ENCODE data around the gene PGGHG. TPM values are rescaled to one million over a fixed set of nuclear protein-coding genes. Genes with fewer than 3 reads are reported as not detected.

The PGGHG gene
- total and polyA plus RNA-seq, 2 of the 13 experiments (the other 11 are each of a cell fraction or from before 2014, with no cell fraction given): 5.9 to 14.8 TPM

- no peak for FAIRE-seq
- ChIA-PET CTCF (ENCODE audit: low intra/inter-chr PET ratio, low total read pairs) (no interaction called here), POLR2A (interaction anchor here (0.8 to 1.6 kb wide), 4 partner anchors 9 to 41 kb away, joined by 5 to 9 read pairs (median 5); no protein-coding TSS in a partner anchor)
- Histone ChIP-seq H3K27me3 (ENCODE audit: control insufficient read depth in 1 of 2, insufficient read depth in 2 of 2, low read length in 2 of 2) (no peaks in the 10 kb centered on the region), H4K20me1 (ENCODE audit: insufficient read depth, low read length) (no peaks in the 10 kb centered on the region), H3K9me3 (ENCODE audit: low read length) (no peaks in the 10 kb centered on the region), H3K27ac (ENCODE audit: extremely low read length, insufficient read depth, low read length) (no peak overlapping the region), H3K36me3 (replicated peaks in 1 of 2; ENCODE audit: control insufficient read depth in 1 of 2, insufficient read depth in 2 of 2, low read length in 2 of 2) (no peaks in the 10 kb centered on the region), H3K79me2 (ENCODE audit: insufficient read depth, low read length) (peaks cover 4% of the 10 kb centered on the region), H3K4me3 (replicated peaks in 1 of 3; ENCODE audit: insufficient read depth in 1 of 3, low read depth in 2 of 3, low read length in 3 of 3) (peak overlapping the region in 1 of 3 experiments; percentile 39; a peak in 2 of 6 replicates), H3K9ac (ENCODE audit: insufficient read depth, low read depth, low read length) (no peak overlapping the region), H3K4me2 (ENCODE audit: low read depth, low read length) (peak overlapping the region; percentile 69), H2AFZ (ENCODE audit: low read length) (no peak overlapping the region), H3K4me1 (ENCODE audit: insufficient read depth, low read length) (peaks cover 57% of the 10 kb centered on the region)
- WGBS (ENCODE audit: low lambda C conversion rate): 17% methylated on average over 6 of the region's 9 CpGs
- ATAC-seq: peak; percentile 34
- intact Hi-C loops (cut with micrococcal nuclease; ENCODE audit: unreplicated experiment): no loop called here
- peak; percentile 25 for DNase-seq (ENCODE audit: low spot score)
- no TSS peak for BruUV-seq (replicated peaks)
- in situ Hi-C loops (cut with HindIII; ENCODE audit: extremely low pct_ligation_motif_present, low pct_unique_long_range_greater_than_20kb): no loop called here
- TF ChIP-seq ZFX (CRISPR knock-in tag; IDR thresholded peaks at IDR 0.05; ENCODE audit: low read depth): peak; percentile 50; the same call in 1 of the 2 replicates
- peak; percentile 63; the same call in 1 of the 2 replicates for TF ChIP-seq HNF4G (IDR thresholded peaks at IDR 0.05; ENCODE audit: borderline replicate concordance, low read depth, low read length)
- no peak for TF ChIP-seq HNF4G (CRISPR knock-in tag; IDR thresholded peaks at IDR 0.05; ENCODE audit: borderline replicate concordance, low read depth)
- TF ChIP-seq PATZ1 (CRISPR knock-in tag; IDR thresholded peaks at IDR 0.05): peak; percentile 62
- 0 out of 2 replicates have a peak, but pooled peaks have one; percentile 16 for TF ChIP-seq DRAP1 (CRISPR knock-in tag; IDR thresholded peaks at IDR 0.05)
- peak; percentile 37; the same call in 1 of the 2 replicates for TF ChIP-seq ZNF687 (CRISPR knock-in tag; IDR thresholded peaks at IDR 0.05)
- TF ChIP-seq ZNF713 (CRISPR knock-in tag; IDR thresholded peaks at IDR 0.05): no peak
- no peak for TF ChIP-seq NR2F6 (IDR thresholded peaks at IDR 0.05)
- no peak for TF ChIP-seq NR2F6 (CRISPR knock-in tag; IDR thresholded peaks at IDR 0.05)
- TF ChIP-seq ZMAT5 (CRISPR knock-in tag; IDR thresholded peaks at IDR 0.05; ENCODE audit: borderline replicate concordance, low read depth): no peak
- TF ChIP-seq ZSCAN5A (CRISPR knock-in tag; IDR thresholded peaks at IDR 0.05; ENCODE audit: borderline replicate concordance): no peak
- no peak for TF ChIP-seq GATAD1 (CRISPR knock-in tag; IDR thresholded peaks at IDR 0.05)
- TF ChIP-seq ZNF224 (CRISPR knock-in tag; IDR thresholded peaks at IDR 0.05): no peak
- TF ChIP-seq NCOA5 (CRISPR knock-in tag; IDR thresholded peaks at IDR 0.05): no peak
Measured at GRCh38 chr11:315051-315481, 26.1 kb downstream of the PGGHG start.
